ENCODE results near the gene COPS7B. TPM values are rescaled to one million over a fixed set of nuclear protein-coding genes. Genes with fewer than 3 reads are reported as not detected.

The COPS7B gene
- total RNA-seq, 1 donor = 15.4 TPM

DNA sequence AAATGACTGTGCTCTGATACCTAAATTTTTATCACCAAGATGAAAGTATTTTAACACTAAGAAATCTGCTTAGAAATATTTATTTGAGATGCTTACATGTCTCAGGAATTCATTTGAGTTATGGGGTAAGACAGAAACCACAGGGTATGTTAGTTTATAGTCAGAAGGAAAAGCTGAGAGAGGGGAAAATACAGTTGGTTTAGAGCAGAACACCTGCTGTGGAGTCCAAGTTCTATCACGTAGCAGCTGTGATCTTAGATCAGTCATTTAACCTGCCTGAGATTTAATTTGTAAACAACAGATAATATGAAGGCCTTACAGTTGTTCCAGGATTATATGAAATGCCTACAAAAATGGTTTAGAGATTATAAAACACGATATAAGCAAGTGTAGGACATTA, 34.2 kb upstream of the COPS7B start:
- no peak overlapping the region for H3K4me3 ChIP-seq (ENCODE audit: low read depth, low read length)
- TF ChIP-seq, protein P1, sequence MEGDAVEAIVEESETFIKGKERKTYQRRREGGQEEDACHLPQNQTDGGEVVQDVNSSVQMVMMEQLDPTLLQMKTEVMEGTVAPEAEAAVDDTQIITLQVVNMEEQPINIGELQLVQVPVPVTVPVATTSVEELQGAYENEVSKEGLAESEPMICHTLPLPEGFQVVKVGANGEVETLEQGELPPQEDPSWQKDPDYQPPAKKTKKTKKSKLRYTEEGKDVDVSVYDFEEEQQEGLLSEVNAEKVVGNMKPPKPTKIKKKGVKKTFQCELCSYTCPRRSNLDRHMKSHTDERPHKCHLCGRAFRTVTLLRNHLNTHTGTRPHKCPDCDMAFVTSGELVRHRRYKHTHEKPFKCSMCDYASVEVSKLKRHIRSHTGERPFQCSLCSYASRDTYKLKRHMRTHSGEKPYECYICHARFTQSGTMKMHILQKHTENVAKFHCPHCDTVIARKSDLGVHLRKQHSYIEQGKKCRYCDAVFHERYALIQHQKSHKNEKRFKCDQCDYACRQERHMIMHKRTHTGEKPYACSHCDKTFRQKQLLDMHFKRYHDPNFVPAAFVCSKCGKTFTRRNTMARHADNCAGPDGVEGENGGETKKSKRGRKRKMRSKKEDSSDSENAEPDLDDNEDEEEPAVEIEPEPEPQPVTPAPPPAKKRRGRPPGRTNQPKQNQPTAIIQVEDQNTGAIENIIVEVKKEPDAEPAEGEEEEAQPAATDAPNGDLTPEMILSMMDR (IDR thresholded peaks at IDR 0.05; ENCODE audit: insufficient read depth, low read length) = no peak
- no peak for DNase-seq (ENCODE audit: low read depth)

DNA sequence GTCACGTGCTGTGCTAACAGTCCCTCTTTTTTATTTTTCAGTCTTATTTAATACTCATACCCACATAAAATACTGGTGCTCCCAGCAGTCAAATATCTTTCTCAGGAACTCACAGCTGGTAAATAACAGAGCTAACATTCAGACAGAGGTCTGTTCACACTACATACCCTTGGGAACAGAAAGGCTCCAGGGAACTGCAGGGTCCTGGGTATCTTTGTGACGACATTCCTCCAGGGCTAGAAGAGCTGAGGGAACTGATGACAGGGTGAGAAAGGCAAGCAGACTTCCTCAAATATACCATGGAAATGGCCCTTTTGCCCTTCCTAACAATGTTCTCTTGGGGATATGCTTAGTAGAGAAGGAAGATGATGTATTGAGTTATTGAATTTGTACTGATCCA, 24.5 kb upstream of the COPS7B start:
- H3K4me3 ChIP-seq (ENCODE audit: low read depth, low read length) = no peak overlapping the region
- TF ChIP-seq, protein P1 (IDR thresholded peaks at IDR 0.05; ENCODE audit: insufficient read depth, low read length) = no peak
- DNase-seq (ENCODE audit: low read depth) = no peak

DNA sequence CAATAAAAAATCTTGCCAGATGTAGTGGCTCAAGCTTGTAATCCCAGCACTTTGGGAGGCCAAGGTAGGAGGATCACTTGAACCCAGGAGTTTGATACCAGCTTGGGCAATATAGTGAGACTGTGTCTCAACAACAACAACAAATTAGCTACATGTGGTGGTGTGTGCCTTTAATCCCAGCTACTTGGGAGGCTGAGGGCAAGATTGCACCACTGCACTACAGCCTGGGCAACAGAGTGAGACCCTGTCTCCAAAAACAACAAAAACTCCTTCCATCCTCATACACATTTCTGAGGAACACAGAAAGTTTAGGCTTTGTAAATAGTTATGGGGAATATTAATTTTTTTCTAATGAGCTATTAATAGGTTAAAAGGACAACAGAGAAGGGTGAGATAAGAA, 22.1 kb upstream of the COPS7B start:
- H3K4me3 ChIP-seq (ENCODE audit: low read depth, low read length) = no peak overlapping the region
- no peak for DNase-seq (ENCODE audit: low read depth)
- TF ChIP-seq, protein P1 (IDR thresholded peaks at IDR 0.05; ENCODE audit: insufficient read depth, low read length) = no peak

DNA sequence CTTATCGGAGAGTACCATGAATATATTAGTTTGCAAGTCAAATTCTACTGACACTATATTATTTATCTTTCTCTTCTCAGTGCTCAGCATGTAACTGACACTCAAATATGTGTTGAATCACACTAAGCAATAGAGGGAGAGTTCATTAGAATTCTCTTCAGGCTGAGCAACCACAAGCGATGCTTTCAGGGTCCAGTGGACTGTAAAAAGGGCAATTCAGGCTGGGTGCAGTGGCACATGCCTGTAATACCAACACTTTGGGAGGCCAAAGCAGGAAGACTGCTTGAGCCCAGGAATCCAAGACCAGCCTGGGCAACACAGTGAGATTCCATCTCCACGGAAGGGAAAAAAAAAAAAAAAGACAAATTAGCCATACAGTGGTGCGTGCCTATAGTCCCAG, 21.5 kb upstream of the COPS7B start:
- TF ChIP-seq, protein P1 (IDR thresholded peaks at IDR 0.05; ENCODE audit: insufficient read depth, low read length) = no peak
- no peak for DNase-seq (ENCODE audit: low read depth)
- no peak overlapping the region for H3K4me3 ChIP-seq (ENCODE audit: low read depth, low read length)

DNA sequence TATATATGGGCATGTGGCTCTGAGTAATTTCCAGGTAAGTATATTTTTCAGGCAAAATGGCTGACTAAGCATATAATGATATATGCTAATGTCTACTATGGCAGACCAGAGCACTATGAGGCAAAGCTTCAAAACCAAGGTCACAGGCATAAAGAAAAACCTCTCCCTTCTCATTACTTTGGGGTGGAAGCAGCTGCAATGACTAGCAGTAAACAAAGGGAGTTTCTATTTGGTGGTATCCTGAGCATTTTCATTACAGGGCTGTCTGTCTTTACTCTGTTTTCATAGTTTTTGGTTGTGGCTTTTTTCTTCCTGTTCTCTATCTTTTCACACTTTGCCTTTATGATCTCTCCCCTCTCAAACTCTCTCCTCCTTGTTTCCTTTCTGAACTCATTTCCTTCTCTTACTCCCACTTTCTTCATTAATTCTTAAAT, 20.7 kb upstream of the COPS7B start:
- no peak for DNase-seq (ENCODE audit: low read depth)
- no peak overlapping the region for H3K4me3 ChIP-seq (ENCODE audit: low read depth, low read length)
- TF ChIP-seq, protein P1 (IDR thresholded peaks at IDR 0.05; ENCODE audit: insufficient read depth, low read length) = no peak

DNA sequence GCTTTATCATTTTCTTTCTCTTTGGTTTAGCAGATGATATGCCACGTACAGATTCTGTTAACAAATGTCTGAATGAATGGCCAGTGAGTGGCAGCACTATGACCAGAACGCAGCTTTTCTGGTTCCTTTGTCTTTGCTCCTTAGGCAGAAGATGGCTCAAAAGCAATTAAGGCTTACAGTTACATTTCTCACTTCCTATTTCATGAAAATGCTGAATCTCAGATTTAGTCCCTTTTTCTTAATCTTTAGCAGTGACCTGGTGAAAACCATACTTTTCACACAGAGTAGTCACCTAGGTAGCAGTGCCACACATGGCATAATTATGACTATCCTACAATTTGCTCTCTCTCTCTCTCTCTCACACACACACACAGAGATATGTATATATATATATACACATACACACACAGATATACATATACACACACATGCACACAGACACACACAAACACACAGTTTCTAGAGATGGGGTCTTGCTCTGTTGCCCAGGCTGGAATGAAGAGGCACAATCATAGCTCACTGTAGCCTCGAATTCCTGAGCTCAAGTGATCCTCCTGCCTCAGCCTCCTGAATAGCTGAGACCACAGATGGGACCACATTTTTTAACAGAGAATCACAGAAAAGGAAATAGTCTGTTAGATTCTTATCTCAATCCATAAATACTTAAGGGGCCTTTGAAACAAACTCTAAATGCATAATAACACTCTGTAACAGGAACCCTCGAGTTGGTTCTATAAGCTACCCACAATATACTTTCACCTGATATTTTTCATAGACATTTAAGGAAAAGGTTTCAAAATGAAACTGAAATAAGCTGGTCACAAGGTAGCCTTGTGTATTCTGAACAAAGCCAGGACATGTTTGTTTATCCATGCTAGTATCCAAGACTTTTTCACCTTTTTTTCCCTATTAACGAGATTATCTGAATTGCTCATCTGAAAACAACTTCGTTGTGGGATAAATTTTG, 16.8 kb upstream of the COPS7B start:
- H3K4me3 ChIP-seq (ENCODE audit: low read depth, low read length) = no peak overlapping the region
- TF ChIP-seq, protein P1 (IDR thresholded peaks at IDR 0.05; ENCODE audit: insufficient read depth, low read length) = no peak
- DNase-seq (ENCODE audit: low read depth) = no peak

All from fibroblast of the aortic adventitia (primary cell).